Putamen (tissue), 1 donor: ENCODE data around the gene ARMC12.
"Not testable (repeated sequence)": the region's sequence is repeated elsewhere in the genome, so short reads cannot be mapped to it uniquely, and the experiment has no call there.

Source experiments
- DNase-seq: peaks from one replicate; pipeline ENCODE4 v3.0.0-alpha.2; 2016; ENCODE audit warnings: low spot score

Gene ARMC12

GRCh38 chr6:35736982-35737412 is at the start of gene ARMC12:
Gene ARMC12 (plus strand): TSS chr6:35737032. CDS start chr6:35737109, 77 bp downstream.
- DNase-seq = no peak

GRCh38 chr6:35687658-35688604 is 48.9 kb upstream of the ARMC12 start:
- peak; percentile 21 for DNase-seq

DNA sequence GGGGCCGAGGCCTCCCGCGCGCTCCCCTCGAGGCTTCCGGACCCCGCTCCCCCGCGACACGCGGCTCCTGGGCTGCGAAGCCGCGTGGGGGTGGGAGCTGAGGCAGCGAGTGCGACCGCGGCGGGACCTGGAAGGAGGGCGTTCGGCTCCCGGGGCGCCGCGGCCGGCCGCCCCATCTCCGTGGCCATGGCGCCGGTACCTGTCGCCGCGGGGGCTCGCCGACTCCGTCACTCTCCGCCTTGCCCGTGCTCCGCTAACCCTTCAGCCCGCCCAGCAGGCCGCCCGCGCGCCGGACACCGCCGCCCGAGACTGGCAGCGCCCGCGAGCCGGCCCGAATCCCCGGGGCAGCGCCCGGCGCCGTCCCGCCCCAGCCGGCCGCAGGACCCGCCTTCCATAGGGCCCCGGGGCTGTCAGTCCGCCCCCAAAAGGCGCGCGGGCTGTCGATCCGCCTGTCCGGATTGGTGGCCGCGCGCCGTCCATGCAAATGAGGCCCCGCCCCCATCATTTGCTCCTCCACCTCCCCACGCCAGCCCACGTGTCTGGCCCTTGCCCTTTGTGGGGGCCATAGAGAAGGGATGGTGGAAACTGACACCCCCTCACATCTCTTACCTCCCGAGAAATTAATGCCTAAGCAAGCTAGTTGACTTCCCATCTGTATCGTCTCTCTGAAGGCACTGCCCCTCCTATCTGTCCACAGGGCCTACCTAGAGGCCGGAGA is 48.1 kb upstream of the ARMC12 start, which contains the start of gene FKBP5:
Gene FKBP5 (minus strand): TSS at position 311 of the 718 bp plus-strand sequence. CDS start 46,091 bp downstream, outside the sequence.
- peak; percentile 93 for DNase-seq

DNA sequence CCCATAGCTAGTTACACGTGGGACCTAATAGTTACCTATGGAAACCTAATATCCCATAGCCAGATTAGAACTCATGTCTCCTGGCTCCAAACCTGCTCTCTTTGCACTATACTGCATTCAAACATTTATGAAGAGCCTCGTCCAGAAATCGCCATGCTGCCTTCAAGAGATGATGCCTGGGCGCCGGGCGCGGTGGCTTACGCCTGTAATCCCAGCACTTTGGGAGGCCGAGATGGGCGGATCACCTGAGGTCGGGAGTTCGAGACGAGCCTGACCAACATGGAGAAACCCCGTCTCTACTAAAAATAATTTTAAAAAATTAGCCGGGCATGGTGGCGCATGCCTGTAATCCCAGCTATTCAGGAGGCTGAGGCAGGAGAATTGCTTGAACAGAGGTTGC is 46.8 kb upstream of the ARMC12 start:
- DNase-seq = not testable (repeated sequence)

GRCh38 chr6:35690484-35690883 is 46.3 kb upstream of the ARMC12 start:
- no peak for DNase-seq

- DNase-seq = peak; percentile 32
Measured at GRCh38 chr6:35691027-35691824, 45.6 kb upstream of the ARMC12 start.

DNA sequence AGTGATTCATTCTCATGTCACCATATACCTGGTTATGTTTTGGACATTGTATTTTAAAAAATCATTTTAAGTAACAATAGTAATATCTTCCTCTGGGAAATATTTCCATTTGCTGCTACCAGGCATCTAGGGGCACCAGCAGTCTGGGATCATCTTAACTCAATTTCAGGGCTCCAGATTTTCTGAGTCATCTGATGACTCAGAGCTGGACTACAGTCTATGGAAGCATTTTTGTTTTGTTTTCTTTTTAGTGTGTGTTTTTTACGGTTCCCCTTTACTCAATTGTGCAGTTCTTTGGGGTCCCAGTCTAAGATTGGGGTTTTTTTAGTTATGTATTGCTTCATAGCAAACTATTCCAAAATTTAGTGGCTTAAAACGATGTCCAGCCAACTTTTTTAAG is 42.4 kb upstream of the ARMC12 start:
- DNase-seq = no peak

GRCh38 chr6:35698430-35698829 is 38.4 kb upstream of the ARMC12 start:
- not testable (repeated sequence) for DNase-seq

DNA sequence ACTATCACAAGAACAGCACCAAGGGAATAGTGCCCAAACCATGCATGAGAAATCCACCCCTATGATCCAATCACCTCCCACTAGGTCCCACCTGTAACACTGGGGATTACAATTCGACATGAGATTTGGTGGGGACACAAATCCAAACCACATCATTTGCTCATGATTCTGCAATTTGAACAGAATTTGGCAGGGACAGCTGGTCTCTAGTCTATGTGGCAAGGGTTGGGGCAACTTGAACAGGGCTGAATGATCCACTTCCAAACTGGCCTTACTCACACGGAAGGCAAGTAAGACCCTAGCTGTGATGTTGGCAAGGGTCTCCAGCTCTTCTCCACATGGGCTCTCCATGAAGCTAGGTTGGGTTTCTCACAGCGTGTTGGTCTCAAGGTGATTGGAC is 38.0 kb upstream of the ARMC12 start:
- DNase-seq = no peak

GRCh38 chr6:35703554-35703953 is 33.3 kb upstream of the ARMC12 start:
- no peak for DNase-seq

- DNase-seq = no peak
Measured at GRCh38 chr6:35706468-35706867, 30.4 kb upstream of the ARMC12 start.

DNA sequence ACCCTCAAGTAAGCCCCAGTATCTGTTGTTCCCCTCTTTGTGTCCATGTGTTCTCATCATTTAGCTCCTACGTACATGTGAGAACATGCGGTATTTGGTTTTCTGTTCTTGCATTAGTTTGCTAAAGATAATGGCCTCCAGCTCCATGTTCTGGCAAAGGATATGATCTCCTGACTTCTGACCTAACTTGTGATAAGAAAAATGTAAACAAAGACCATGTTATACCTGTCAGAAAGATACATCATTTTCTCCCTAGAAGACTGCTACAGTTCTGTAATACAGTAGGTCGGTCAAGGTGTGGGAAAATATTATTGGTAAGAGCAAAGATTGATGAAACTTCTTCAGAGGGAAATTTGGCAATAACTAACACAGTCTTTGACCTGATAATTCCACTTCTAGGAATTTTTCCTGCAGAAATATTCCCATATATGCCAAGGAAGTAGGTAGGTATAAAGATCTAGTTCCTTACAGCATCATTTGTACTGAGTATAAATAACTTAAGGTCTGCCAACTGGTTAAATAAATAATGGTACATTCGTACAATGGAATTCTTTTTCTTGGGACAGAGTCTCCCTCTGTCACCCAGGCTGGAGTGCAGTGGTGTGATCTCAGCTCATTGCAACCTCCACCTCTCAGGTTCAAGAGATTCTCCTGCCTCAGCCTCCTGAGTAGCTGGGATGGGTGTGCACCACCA is 29.0 kb upstream of the ARMC12 start:
- no peak for DNase-seq

DNA sequence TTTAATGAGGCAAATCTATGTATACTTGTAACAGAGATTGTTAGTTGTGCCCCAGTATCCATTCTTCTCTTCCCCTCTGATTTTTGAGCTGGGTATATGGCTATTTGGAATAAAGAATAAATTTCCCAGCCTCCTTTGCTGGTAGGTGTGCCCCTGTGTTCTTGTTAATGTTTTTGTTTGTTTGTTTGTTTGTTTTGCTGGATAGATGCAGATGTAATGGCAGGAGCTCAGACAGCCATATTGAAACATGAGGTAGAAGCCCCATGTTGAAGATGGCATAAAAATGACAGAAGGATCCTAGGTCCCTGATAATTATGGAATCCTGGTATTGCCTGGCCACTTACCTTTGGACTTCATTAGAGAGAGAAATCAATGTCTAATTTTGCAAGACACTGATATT is 28.2 kb upstream of the ARMC12 start:
- no peak for DNase-seq

DNA sequence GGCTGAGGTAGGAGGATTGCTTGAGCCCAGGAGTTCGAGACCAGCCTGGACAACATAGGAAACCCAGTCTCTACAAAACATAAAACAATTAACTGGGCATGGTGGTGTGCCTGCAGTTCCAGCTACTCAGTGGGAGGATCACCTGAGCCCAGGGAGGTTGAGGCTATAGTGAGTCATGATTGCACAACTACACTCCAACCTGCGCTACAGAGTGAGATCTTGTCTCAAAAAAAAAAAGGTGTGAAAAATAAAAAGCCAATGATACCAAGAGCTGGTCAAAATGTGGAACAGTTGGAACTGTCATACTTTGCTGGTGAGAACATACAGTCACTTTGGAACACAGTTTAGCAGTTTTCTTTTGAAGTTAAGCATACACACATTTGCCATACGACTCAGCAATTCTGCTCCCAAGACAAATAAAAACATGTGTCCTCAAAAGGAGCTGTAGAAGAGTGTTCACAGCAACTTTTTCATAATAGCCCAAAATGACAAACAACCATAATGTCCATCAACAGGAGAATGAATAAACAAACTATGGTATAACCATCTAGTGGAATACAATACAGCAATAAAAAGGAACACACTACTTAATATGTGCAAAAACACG is 26.5 kb upstream of the ARMC12 start:
- no peak for DNase-seq

DNA sequence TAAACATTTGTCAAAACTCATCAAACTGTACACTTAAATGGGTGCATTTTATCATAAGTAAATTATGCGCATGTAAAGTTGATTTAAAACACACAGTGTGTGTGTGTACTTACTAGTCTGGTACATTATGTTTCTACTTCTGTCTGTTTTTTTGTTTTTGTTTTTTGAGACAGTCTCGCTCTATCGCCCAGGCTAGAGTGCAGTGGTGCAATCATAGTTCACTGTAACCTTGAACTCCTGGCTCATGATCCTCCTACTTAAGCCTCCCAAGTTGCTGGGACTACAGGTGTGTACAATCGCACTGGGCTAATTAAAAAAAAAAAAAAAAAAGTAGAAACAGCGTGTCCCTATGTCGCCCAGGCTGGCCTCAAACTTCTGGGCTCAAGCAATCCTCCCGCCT is 25.1 kb upstream of the ARMC12 start:
- DNase-seq = no peak

DNA sequence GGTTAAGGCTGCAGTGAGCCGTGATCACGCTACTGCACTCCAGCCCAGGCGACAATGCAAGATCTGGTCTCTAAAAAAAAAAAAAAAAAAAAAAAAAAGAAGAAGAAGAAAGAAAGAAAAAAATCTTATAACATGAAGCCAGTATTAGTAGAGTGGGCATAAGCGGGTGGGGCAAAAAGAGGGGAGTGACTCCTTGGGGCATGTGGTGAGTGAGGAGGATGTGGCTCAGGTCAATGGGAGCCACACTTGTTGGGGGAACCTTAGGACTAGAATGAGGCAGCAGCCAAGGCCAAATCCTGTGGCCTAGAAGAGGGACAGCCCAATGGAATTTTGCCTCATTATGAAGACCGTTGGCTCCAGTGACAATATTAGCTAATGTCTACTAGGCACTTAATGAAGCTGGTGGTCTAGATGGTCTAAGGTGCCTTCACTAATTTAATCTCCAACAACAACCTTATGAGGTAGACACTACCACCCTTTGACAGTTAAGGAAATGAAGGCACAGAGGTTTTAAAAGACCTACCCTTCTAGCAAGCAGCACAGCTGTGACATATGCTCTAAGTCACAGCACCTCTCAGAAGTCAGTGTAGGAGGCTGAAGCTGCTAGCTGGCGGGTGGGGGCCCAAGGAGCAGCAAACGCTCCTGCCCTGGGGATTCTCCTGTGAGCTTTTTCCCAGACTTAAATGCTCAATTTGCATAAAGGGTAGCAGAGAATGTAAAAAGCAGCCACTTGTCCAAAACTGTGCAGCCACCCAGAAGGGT is 23.6 kb upstream of the ARMC12 start:
- peak; percentile 55 for DNase-seq

- DNase-seq = no peak
Measured at GRCh38 chr6:35716798-35717197, 20.0 kb upstream of the ARMC12 start.

GRCh38 chr6:35717449-35718374 is 19.1 kb upstream of the ARMC12 start:
- DNase-seq = no peak

GRCh38 chr6:35718375-35718736 is 18.5 kb upstream of the ARMC12 start:
- no peak for DNase-seq
